K562 (cell line): Measurements from ENCODE around the gene ANKMY2. TPM values are rescaled to one million over a fixed set of nuclear protein-coding genes. Genes with fewer than 3 reads are reported as not detected.

ENCODE experiments used
- C11orf30 ChIP-seq: fragments of 450-650 bp; IDR thresholded peaks from 2 replicates; pipeline ENCODE4 v1.6.1; 2016; ENCODE audit warnings: low read depth, mild to moderate bottlenecking
- GATA2 ChIP-seq: sonication (generic); formaldehyde crosslinking; IDR thresholded peaks from 2 replicates; pipeline ENCODE4 v1.4.0; 2020; ENCODE audit warnings: mild to moderate bottlenecking, missing genetic modification reagents
- HES1 ChIP-seq: fragments of 450-650 bp; IDR thresholded peaks from 2 replicates; pipeline ENCODE4 v1.6.1; 2016; ENCODE audit warnings: low read depth, mild to moderate bottlenecking, moderate library complexity
- KAT8 ChIP-seq: fragments of 450-650 bp; IDR thresholded peaks from 2 replicates; pipeline ENCODE4 v1.6.1; 2016; ENCODE audit warnings: low read depth, mild to moderate bottlenecking
- MIER1 ChIP-seq: fragments of 450-650 bp; IDR thresholded peaks from 2 replicates; pipeline ENCODE4 v1.6.1; 2016; ENCODE audit warnings: antibody characterized with exemption, mild to moderate bottlenecking, low read depth
- NR4A1 ChIP-seq, 2 experiments: fragments of 250-450 bp in 1 of 2; fragments of 450-650 bp in 1 of 2; sonication (Bioruptor Pico) in 1 of 2; IDR thresholded peaks; 2 replicates each; pipeline versions ENCODE4 v1.4.0 to v1.6.1; 2016 to 2020; ENCODE audit warnings: mild to moderate bottlenecking in 2 of 2, missing compliant biosample characterization in 1 of 2, missing genetic modification characterization in 1 of 2, moderate library complexity in 1 of 2
- PBX2 ChIP-seq, 2 experiments: IDR thresholded peaks in 1 of 2; conservative IDR thresholded peaks in 1 of 2; 2 replicates each; pipeline ENCODE4 v1.6.1; 2016; ENCODE audit warnings: low read depth in 2 of 2, mild to moderate bottlenecking in 1 of 2, missing compliant biosample characterization in 1 of 2, missing genetic modification characterization in 1 of 2, moderate library complexity in 1 of 2
- PPARD ChIP-seq: fragments of 250-450 bp; sonication (Bioruptor Pico); IDR thresholded peaks from 2 replicates; pipeline ENCODE4 v1.8.0; 2022; ENCODE audit warnings: inconsistent platforms, mild to moderate bottlenecking, moderate library complexity
- SPI1 ChIP-seq: IDR thresholded peaks from 2 replicates; pipeline ENCODE4 v1.6.1; 2011; ENCODE audit warnings: low read depth, low read length, control low read depth, borderline replicate concordance
- STAT5A ChIP-seq: IDR thresholded peaks from 2 replicates; pipeline ENCODE4 v1.6.1; 2012; ENCODE audit warnings: low read length, inconsistent platforms, borderline replicate concordance
- TRIM25 ChIP-seq: fragments of 450-650 bp; IDR thresholded peaks from 2 replicates; pipeline ENCODE4 v1.7.0; 2016; ENCODE audit warnings: borderline replicate concordance
- TSHZ1 ChIP-seq: fragments of 250-450 bp; sonication (Bioruptor Pico); IDR thresholded peaks from 2 replicates; pipeline ENCODE4 v1.4.0; 2020; ENCODE audit warnings: mild to moderate bottlenecking, moderate library complexity
- ZNF445 ChIP-seq: fragments of 250-450 bp; sonication (Bioruptor Pico); IDR thresholded peaks from 2 replicates; pipeline ENCODE4 v1.4.0; 2020; ENCODE audit warnings: low read depth, mild to moderate bottlenecking, moderate library complexity
- ZNF589 ChIP-seq: fragments of 200-800 bp; sonication (Bioruptor generic); IDR thresholded peaks from 2 replicates; pipeline ENCODE4 v1.6.1; 2016; ENCODE audit warnings: low read depth, missing genetic modification characterization, missing compliant biosample characterization
- ZNF780A ChIP-seq: fragments of 250-450 bp; sonication (Bioruptor Pico); IDR thresholded peaks from 2 replicates; pipeline ENCODE4 v1.5.0; 2021; ENCODE audit warnings: mild to moderate bottlenecking
- ZSCAN29 ChIP-seq: fragments of 450-650 bp; IDR thresholded peaks from 2 replicates; pipeline ENCODE4 v1.6.1; 2017
- polyA plus RNA-seq, 8 experiments: library from polyadenylated mRNA; depleted of rRNA in 4 of 8; stranded (reverse) in 5 of 8; unstranded in 3 of 8; fragments of >200 nt; fragmentation: Nextera tagmentation in 2 of 8; fragmentation: Illumina TruSeq in 1 of 8; extraction: Ambion mirVana in 2 of 8; extraction: Trizol in 1 of 8; gene quantifications; 2 replicates each; pipeline versions ENCODE4 v1.2.1 to v1.2.3, GENCODE V29; 2011 to 2014; ENCODE audit warnings: inconsistent platforms in 1 of 8, missing spikeins in 1 of 8
- total RNA-seq, 7 experiments: library from RNA; depleted of rRNA in 6 of 7; stranded (reverse); fragments of >200 nt in 6 of 7; fragmentation: Illumina TruSeq in 2 of 7; extraction: Trizol in 2 of 7; gene quantifications; 2 replicates each; pipeline versions ENCODE4 v1.2.1 to v1.2.3, GENCODE V29; 2011 to 2021; ENCODE audit warnings: low replicate concordance in 1 of 7

Gene ANKMY2
- total and polyA plus RNA-seq, 9 of the 15 experiments (the other 6 are each of a cell fraction or from before 2014, with no cell fraction given), result 38.9 to 71.5 (median 48.8) TPM

GRCh38 chr7:16668049-16668858 lies 22.7 kb upstream of the ANKMY2 start (continued):
- TF ChIP-seq ZNF589 (CRISPR knock-in tag) (peak; percentile 94), STAT5A (no peak), PPARD (CRISPR knock-in tag) (no peak), ZSCAN29 (no peak), NR4A1 (CRISPR knock-in tag; IDR thresholded peaks at IDR 0.05) (no peak), NR4A1 (tag; IDR thresholded peaks at IDR 0.05) (peak; percentile 98), HES1 (no peak), TSHZ1 (CRISPR knock-in tag) (peak; percentile 85), GATA2 (peak; percentile 79), ZNF445 (CRISPR knock-in tag) (no peak), MIER1 (no peak), TRIM25 (no peak), SPI1 (no peak), C11orf30 (peak; percentile 86), KAT8 (no peak), PBX2 (CRISPR knock-in tag; IDR thresholded peaks at IDR 0.05; ENCODE audit: low read depth) (no peak), PBX2 (tag; conservative IDR thresholded peaks at IDR 0.05; ENCODE audit: low read depth) (peak; percentile 67), ZNF780A (CRISPR knock-in tag) (no peak)
